ENCODE data around the gene ZNF292. TPM values are rescaled to one million over a fixed set of nuclear protein-coding genes. Genes with fewer than 3 reads are reported as not detected.
A peak's percentile ranks its signal among the peaks of the same experiment; 100 is the strongest.

The ZNF292 gene
- total RNA-seq: 30.2 and 35.8 TPM in 2 replicates

DNA sequence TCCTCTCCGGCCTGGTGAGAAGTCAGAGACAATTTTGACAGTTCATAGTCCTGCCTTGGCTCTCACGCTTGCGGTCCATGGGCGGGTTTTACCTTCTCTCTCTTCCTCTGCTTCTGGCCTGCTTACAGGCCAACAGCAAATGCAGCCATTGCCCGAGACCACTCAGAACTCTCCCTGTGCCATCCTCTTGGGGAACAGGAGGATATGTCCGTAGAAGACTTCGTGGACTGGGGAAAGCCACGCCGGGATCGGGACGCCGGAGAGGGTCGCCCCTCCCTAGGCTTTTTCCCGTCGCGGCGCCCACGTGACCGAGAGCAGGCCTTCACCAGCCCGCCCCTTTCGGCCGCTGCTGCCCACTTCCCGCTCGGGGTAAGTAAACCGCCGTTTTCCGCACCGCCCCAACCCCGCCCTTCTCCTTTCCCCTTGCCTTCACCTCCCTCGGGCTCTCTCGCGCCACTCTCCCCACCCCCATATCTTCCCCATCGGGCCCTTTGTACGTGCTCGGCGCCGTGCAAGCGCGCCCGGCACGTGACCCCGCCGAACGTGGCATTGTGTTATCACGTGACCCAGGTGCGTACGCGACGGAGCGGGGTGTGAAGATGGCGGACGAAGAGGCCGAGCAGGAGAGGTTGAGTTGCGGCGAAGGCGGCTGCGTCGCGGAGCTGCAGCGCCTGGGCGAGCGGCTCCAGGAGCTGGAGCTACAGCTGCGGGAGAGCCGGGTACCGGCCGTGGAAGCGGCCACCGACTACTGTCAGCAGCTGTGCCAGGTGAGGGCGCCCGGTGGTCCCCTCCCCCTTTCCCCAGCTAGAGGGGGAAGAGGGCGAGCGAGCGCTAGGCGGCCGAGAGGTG is at the start of gene ZNF292:
TSS of gene ZNF292 (plus strand) at position 573 of the 849 bp plus-strand sequence. CDS start at position 600, 27 bp downstream.
- H3K27me3 ChIP-seq (ENCODE audit: control insufficient read depth, insufficient read depth, low read length): no peaks in the 10 kb centered on the region
- no peaks in the 10 kb centered on the region for H3K36me3 ChIP-seq (ENCODE audit: control insufficient read depth, insufficient read depth, low read length)

DNA sequence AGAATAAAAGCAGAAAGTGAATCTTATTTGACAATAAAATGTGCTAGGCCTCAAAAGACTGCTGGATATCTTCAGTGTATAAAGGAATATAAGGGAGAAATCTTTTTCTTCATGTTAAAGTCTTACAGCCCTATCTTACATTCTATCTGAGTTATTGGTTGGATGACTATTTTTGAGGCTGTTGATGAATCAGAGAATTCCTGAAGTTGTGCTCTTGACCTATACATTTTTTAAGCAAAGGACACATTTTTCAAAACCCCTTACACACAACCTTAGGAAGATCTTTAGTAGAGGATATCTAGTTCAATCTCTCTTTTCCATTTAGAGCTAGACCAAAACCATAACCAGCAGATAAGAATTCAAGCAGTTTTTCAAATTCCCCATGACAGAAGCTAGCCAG is 49.5 kb upstream of the ZNF292 start:
- TF ChIP-seq, protein P1, sequence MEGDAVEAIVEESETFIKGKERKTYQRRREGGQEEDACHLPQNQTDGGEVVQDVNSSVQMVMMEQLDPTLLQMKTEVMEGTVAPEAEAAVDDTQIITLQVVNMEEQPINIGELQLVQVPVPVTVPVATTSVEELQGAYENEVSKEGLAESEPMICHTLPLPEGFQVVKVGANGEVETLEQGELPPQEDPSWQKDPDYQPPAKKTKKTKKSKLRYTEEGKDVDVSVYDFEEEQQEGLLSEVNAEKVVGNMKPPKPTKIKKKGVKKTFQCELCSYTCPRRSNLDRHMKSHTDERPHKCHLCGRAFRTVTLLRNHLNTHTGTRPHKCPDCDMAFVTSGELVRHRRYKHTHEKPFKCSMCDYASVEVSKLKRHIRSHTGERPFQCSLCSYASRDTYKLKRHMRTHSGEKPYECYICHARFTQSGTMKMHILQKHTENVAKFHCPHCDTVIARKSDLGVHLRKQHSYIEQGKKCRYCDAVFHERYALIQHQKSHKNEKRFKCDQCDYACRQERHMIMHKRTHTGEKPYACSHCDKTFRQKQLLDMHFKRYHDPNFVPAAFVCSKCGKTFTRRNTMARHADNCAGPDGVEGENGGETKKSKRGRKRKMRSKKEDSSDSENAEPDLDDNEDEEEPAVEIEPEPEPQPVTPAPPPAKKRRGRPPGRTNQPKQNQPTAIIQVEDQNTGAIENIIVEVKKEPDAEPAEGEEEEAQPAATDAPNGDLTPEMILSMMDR (IDR thresholded peaks at IDR 0.05; ENCODE audit: insufficient read depth, low read length, poor library complexity, severe bottlenecking): no peak
- DNase-seq (ENCODE audit: low read depth): no peak
- H3K36me3 ChIP-seq (ENCODE audit: control insufficient read depth, insufficient read depth, low read length): no peaks in the 10 kb centered on the region
- no peak overlapping the region for H3K4me3 ChIP-seq (ENCODE audit: low read depth, low read length)
- H3K27me3 ChIP-seq (ENCODE audit: control insufficient read depth, insufficient read depth, low read length): no peaks in the 10 kb centered on the region

More for the DNA sequence above, at the start of gene ZNF292:
- TF ChIP-seq, protein P1 (IDR thresholded peaks at IDR 0.05; ENCODE audit: insufficient read depth, low read length, poor library complexity, severe bottlenecking): no peak
- peak; percentile 82 for DNase-seq (ENCODE audit: low read depth)
- H3K4me3 ChIP-seq (ENCODE audit: low read depth, low read length): peak within 1 kb of the TSS; percentile 86

DNA sequence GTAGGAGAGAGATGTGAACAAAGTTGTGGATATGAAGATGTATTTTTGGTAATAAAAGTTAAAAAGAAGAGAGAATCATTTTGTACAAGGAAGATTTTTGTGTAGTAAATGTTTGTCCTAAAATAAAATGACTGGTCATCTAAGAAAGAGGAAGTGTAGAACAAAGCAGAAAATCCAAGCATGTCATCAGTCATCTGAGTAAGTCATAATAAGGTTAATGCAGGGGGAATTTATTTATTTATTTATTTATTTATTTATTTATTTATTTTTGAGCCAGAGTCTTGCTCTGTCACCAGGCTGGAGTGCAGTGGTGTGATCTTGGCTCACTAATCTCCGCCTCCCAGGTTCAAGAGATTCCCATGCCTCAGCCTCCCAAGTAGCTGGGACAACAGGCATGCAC is 44.7 kb upstream of the ZNF292 start:
- Histone ChIP-seq H3K36me3 (ENCODE audit: control insufficient read depth, insufficient read depth, low read length) (no peaks in the 10 kb centered on the region), H3K27me3 (ENCODE audit: control insufficient read depth, insufficient read depth, low read length) (no peaks in the 10 kb centered on the region), H3K4me3 (ENCODE audit: low read depth, low read length) (no peak overlapping the region)
- DNase-seq (ENCODE audit: low read depth): no peak
- TF ChIP-seq, protein P1 (IDR thresholded peaks at IDR 0.05; ENCODE audit: insufficient read depth, low read length, poor library complexity, severe bottlenecking): no peak

DNA sequence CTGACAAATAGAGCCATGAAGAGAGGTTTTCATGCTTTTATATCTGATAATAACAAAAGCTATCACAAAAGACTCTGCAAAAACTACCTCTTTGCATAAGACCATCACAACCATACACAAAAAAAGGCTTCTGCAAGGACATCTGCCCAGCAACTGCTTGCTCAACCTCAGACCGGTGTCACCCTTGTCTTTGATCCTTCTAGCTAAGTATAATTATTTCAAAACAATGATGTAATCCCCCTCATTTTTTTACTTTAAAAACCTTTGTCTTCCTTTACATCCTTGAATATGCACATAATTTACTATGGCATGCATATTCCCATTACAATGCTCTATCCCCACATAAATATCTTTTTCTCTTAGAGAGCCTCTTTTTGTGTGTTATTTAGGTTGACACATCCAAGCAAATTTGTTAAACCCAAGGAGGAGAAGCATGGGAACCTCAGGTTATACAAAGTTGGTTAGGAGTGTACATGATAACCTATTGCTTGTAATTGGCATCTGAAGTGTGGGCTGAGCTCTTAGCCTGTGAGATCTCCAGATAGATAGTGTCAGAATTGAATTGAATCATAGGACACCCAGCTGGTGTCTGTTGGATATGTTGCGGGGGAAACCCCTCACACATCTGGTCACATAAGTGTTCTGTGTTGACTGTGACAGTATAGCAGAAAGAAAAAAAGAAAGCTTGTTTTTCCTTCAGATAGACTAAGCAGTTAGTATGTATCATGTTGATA is 39.8 kb upstream of the ZNF292 start:
- TF ChIP-seq, protein P1 (IDR thresholded peaks at IDR 0.05; ENCODE audit: insufficient read depth, low read length, poor library complexity, severe bottlenecking): no peak
- Histone ChIP-seq H3K4me3 (ENCODE audit: low read depth, low read length) (no peak overlapping the region), H3K36me3 (ENCODE audit: control insufficient read depth, insufficient read depth, low read length) (no peaks in the 10 kb centered on the region), H3K27me3 (ENCODE audit: control insufficient read depth, insufficient read depth, low read length) (no peaks in the 10 kb centered on the region)
- DNase-seq (ENCODE audit: low read depth): no peak

DNA sequence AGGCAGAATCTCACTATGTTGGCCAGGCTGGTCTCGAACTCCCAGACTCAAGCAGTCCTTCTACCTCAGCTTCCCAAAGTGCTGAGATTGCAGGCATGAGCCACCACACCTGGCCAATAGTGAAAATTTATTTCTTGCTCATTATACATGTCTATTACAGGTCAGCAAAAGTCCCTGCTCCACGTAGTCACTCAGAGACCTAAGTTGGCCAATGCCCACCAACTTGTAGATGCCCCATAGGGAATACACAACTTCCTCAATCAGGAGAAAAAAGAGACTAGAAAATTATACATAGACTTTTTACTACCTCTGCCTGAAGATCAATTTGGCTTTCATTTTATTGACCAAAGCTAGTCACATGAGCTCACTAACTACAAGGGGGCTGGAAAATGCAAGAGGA is 38.4 kb upstream of the ZNF292 start:
- H3K36me3 ChIP-seq (ENCODE audit: control insufficient read depth, insufficient read depth, low read length): no peaks in the 10 kb centered on the region
- DNase-seq (ENCODE audit: low read depth): no peak

More for the DNA sequence above, 38.4 kb upstream of the ZNF292 start:
- TF ChIP-seq, protein P1 (IDR thresholded peaks at IDR 0.05; ENCODE audit: insufficient read depth, low read length, poor library complexity, severe bottlenecking): no peak
- Histone ChIP-seq H3K4me3 (ENCODE audit: low read depth, low read length) (no peak overlapping the region), H3K27me3 (ENCODE audit: control insufficient read depth, insufficient read depth, low read length) (no peaks in the 10 kb centered on the region)

Data from kidney epithelial cell (primary cell).